ENCODE results near the gene KICS2. TPM values are rescaled to one million over a fixed set of nuclear protein-coding genes. Genes with fewer than 3 reads are reported as not detected.

KICS2 gene
- total and polyA plus RNA-seq, 2 donors (not counting 3 experiments of a cell fraction or from before 2014, with no cell fraction given) = 1.6 to 3.2 TPM

GRCh38 chr12:64225626-64226025 lies 3.5 kb upstream of the KICS2 start:
- no peak for DNase-seq (ENCODE audit: low read depth, low spot score)
- Histone ChIP-seq H3K9ac (replicated peaks; ENCODE audit: extremely low read depth, insufficient read depth, low read length) (no peak overlapping the region), H3K4me2 (ENCODE audit: insufficient read depth, low read length) (no peak overlapping the region), H3K36me3 (ENCODE audit: control insufficient read depth in 2 of 2, extremely low read depth in 1 of 2, insufficient read depth in 2 of 2, low read length in 2 of 2) (no peaks in the 10 kb centered on the region), H3K4me1 (ENCODE audit: control insufficient read depth, extremely low read depth, insufficient read depth, low read length) (peaks cover 7% of the 10 kb centered on the region), H2AFZ (ENCODE audit: low read depth, low read length) (no peak overlapping the region), H3K27ac (ENCODE audit: insufficient read depth, low read depth, low read length) (no peak overlapping the region), H3K4me3 (replicated peaks in 1 of 3; ENCODE audit: insufficient read depth in 1 of 3, low read depth in 1 of 3, low read length in 3 of 3) (no peak overlapping the region), H3K79me2 (ENCODE audit: control insufficient read depth, insufficient read depth, low read length) (no peaks in the 10 kb centered on the region), H3K27me3 (ENCODE audit: control insufficient read depth in 2 of 2, insufficient read depth in 2 of 2, low read length in 2 of 2) (no peaks in the 10 kb centered on the region), H3K9me1 (replicated peaks; ENCODE audit: control insufficient read depth, extremely low read depth, insufficient read depth, low read length) (no peaks in the 10 kb centered on the region), H3K9me3 (replicated peaks; ENCODE audit: control insufficient read depth, insufficient read depth, low read length) (no peaks in the 10 kb centered on the region), H4K20me1 (replicated peaks; ENCODE audit: control insufficient read depth, extremely low read depth, insufficient read depth, low read length) (no peaks in the 10 kb centered on the region)
- ChIA-PET POLR2A (no interaction called here), CTCF (interaction anchor here (0.8 kb wide), 1 partner anchor 34 kb away, joined by 4 read pairs; no protein-coding TSS in a partner anchor)
- BruUV-seq (replicated peaks) = no TSS peak
- intact Hi-C loops (cut with micrococcal nuclease) (no loop called here), dilution Hi-C loops (cut with MboI; ENCODE audit: extremely low pct_ligation_motif_present, low sequenced_read_pairs) (no loop called here)
- no peak for FAIRE-seq
- no peak for TF ChIP-seq POLR2A (IDR thresholded peaks at IDR 0.05; ENCODE audit: low read depth, low read length)
- TF ChIP-seq POLR2AphosphoS5 (IDR thresholded peaks at IDR 0.05; ENCODE audit: insufficient read depth, low read depth, low read length) = no peak
- TF ChIP-seq EZH2 (IDR thresholded peaks at IDR 0.05; ENCODE audit: borderline replicate concordance, low read depth, low read length, severe bottlenecking) = no peak
- no peak for TF ChIP-seq MAX (IDR thresholded peaks at IDR 0.05; ENCODE audit: insufficient read depth, insufficient read length)
- no peak for TF ChIP-seq MYC (IDR thresholded peaks at IDR 0.05; ENCODE audit: low read depth, low read length)
- no peak for TF ChIP-seq GATA2 (IDR thresholded peaks at IDR 0.05; ENCODE audit: insufficient read depth, insufficient read length, low read depth, low read length)
- no peak for TF ChIP-seq FOS (IDR thresholded peaks at IDR 0.05; ENCODE audit: borderline replicate concordance, insufficient read depth, low read length)
- no peak for TF ChIP-seq CTCF (IDR thresholded peaks at IDR 0.05; ENCODE audit: extremely low read depth in 1 of 2, insufficient read depth in 1 of 2, low read depth in 1 of 2, low read length in 2 of 2)
- TF ChIP-seq JUN (IDR thresholded peaks at IDR 0.05; ENCODE audit: borderline replicate concordance, insufficient read depth, insufficient read length, low read depth) = no peak

Measured in endothelial cell of umbilical vein (primary cell).